Endothelial cell of umbilical vein (primary cell): ENCODE data around the gene CALCOCO1. TPM values are rescaled to one million over a fixed set of nuclear protein-coding genes. Genes with fewer than 3 reads are reported as not detected.

ENCODE experiments used
- BruUV-seq: library from RNA; stranded (reverse); fragments of 400-500 nt; replicated peaks from 2 replicates; lab custom pipeline; 2021; lab: Mats Ljungman, UMichigan
- CTCF ChIA-PET: fragments of 300-600, 350-600 bp; sonication (Branson Sonifier 250); formaldehyde crosslinking; loops from one replicate; lab custom pipeline; 2021; ENCODE audit warnings: antibody characterized with exemption, inconsistent platforms; lab: Charles Lee
- POLR2A ChIA-PET: fragments of 300-600, 350-600 bp; sonication (Branson Sonifier 250); formaldehyde crosslinking; loops from one replicate; lab custom pipeline; 2021; ENCODE audit warnings: antibody characterized with exemption, inconsistent platforms; lab: Charles Lee
- DNase-seq: peaks from one replicate; pipeline ENCODE4 v3.0.0-alpha.2; 2011; ENCODE audit warnings: low read depth, low spot score
- FAIRE-seq: peaks from 2 replicates; lab custom pipeline; 2011; peaks lifted over from hg19 to GRCh38; lab: Jason Lieb, UNC
- H2AFZ ChIP-seq: 2 replicates; pipeline ENCODE4 v1.6.0; 2012; ENCODE audit warnings: low read depth, low read length, control low read depth, inconsistent platforms
- H3K27ac ChIP-seq: 2 replicates; pipeline ENCODE4 v1.5.1; 2011; ENCODE audit warnings: low read depth, mild to moderate bottlenecking, control low read depth, low read length, moderate library complexity; ENCODE audit not compliant: insufficient read depth
- H3K27me3 ChIP-seq, 2 experiments: 2 replicates each; pipeline versions ENCODE4 v1.6.0 to v1.6.1; 2011; ENCODE audit warnings: low read length in 2 of 2, mixed read lengths in 1 of 2; ENCODE audit not compliant: control insufficient read depth in 2 of 2, insufficient read depth in 2 of 2
- H3K36me3 ChIP-seq, 2 experiments: 2 replicates in 1 of 2; 3 replicates in 1 of 2; pipeline ENCODE4 v1.5.1; 2011; ENCODE audit warnings: low read length in 2 of 2, mild to moderate bottlenecking in 1 of 2, moderate library complexity in 1 of 2; ENCODE audit not compliant: control insufficient read depth in 2 of 2, insufficient read depth in 2 of 2; ENCODE audit errors: extremely low read depth in 1 of 2
- H3K4me1 ChIP-seq: 3 replicates; pipeline ENCODE4 v1.5.1; 2011; ENCODE audit warnings: mild to moderate bottlenecking, low read length; ENCODE audit not compliant: control insufficient read depth, insufficient read depth; ENCODE audit errors: extremely low read depth
- H3K4me2 ChIP-seq: 2 replicates; pipeline ENCODE4 v1.6.1; 2011; ENCODE audit warnings: low read length, control low read depth, mixed read lengths; ENCODE audit not compliant: insufficient read depth
- H3K4me3 ChIP-seq, 3 experiments: fragments of 200-600 bp in 1 of 3; sonication (generic), shearing (Covaris generic) in 1 of 3; replicated peaks in 1 of 3; 2 replicates each; pipeline ENCODE4 v1.5.1; 2011 to 2016; ENCODE audit warnings: control low read depth in 3 of 3, low read length in 3 of 3, mild to moderate bottlenecking in 2 of 3, inconsistent platforms in 1 of 3, low read depth in 1 of 3, moderate library complexity in 1 of 3; ENCODE audit not compliant: insufficient read depth in 1 of 3
- H3K79me2 ChIP-seq: 2 replicates; pipeline ENCODE4 v1.6.0; 2012; ENCODE audit warnings: low read length, inconsistent platforms; ENCODE audit not compliant: control insufficient read depth, insufficient read depth
- H3K9ac ChIP-seq: replicated peaks from 2 replicates; pipeline ENCODE3; 2011; ENCODE audit warnings: low read length, control low read depth; ENCODE audit not compliant: insufficient read depth; ENCODE audit errors: extremely low read depth
- H3K9me1 ChIP-seq: replicated peaks from 3 replicates; pipeline ENCODE4 v1.6.0; 2011; ENCODE audit warnings: mild to moderate bottlenecking, low read length; ENCODE audit not compliant: control insufficient read depth, insufficient read depth; ENCODE audit errors: extremely low read depth
- H3K9me3 ChIP-seq: replicated peaks from 2 replicates; pipeline ENCODE4 v1.5.1; 2012; ENCODE audit warnings: low read length, inconsistent platforms; ENCODE audit not compliant: control insufficient read depth, insufficient read depth
- H4K20me1 ChIP-seq: replicated peaks from 2 replicates; pipeline ENCODE3; 2011; ENCODE audit warnings: mild to moderate bottlenecking, low read length; ENCODE audit not compliant: control insufficient read depth, insufficient read depth; ENCODE audit errors: extremely low read depth
- CTCF ChIP-seq, 2 donors: IDR thresholded peaks; 1 replicate in 1 of 2; 2 replicates in 1 of 2; pipeline ENCODE4 v1.5.1; 2011; ENCODE audit warnings: low read length in 2 of 2, mild to moderate bottlenecking in 2 of 2, moderate library complexity in 2 of 2, control low read depth in 1 of 2, inconsistent platforms in 1 of 2, low read depth in 1 of 2; ENCODE audit not compliant: insufficient read depth in 1 of 2; ENCODE audit errors: extremely low read depth in 1 of 2
- EZH2 ChIP-seq: IDR thresholded peaks from 2 replicates; pipeline ENCODE4 v1.6.1; 2012; ENCODE audit warnings: borderline replicate concordance, low read depth, mild to moderate bottlenecking, moderate library complexity, low read length, inconsistent platforms; ENCODE audit not compliant: severe bottlenecking
- FOS ChIP-seq: IDR thresholded peaks from 2 replicates; pipeline ENCODE4 v1.6.1; 2011; ENCODE audit warnings: mild to moderate bottlenecking, low read length, moderate library complexity, borderline replicate concordance; ENCODE audit not compliant: insufficient read depth
- GATA2 ChIP-seq: IDR thresholded peaks from 2 replicates; pipeline ENCODE4 v1.7.0; 2011; ENCODE audit warnings: low read depth, mild to moderate bottlenecking, moderate library complexity, mixed read lengths, low read length; ENCODE audit not compliant: insufficient read length, insufficient read depth
- JUN ChIP-seq: IDR thresholded peaks from 2 replicates; pipeline ENCODE4 v1.6.1; 2011; ENCODE audit warnings: borderline replicate concordance, low read depth; ENCODE audit not compliant: insufficient read length, insufficient read depth
- MAX ChIP-seq: IDR thresholded peaks from 2 replicates; pipeline ENCODE4 v1.6.1; 2011; ENCODE audit not compliant: insufficient read depth, insufficient read length
- MYC ChIP-seq: IDR thresholded peaks from one replicate; pipeline ENCODE4 v1.6.1; 2011; ENCODE audit warnings: mild to moderate bottlenecking, low read depth, low read length
- POLR2A ChIP-seq: IDR thresholded peaks from 2 replicates; pipeline ENCODE4 v1.6.1; 2012; ENCODE audit warnings: low read depth, mild to moderate bottlenecking, control low read depth, low read length
- POLR2AphosphoS5 ChIP-seq: IDR thresholded peaks from 2 replicates; pipeline ENCODE4 v1.6.1; 2012; ENCODE audit warnings: low read depth, mild to moderate bottlenecking, control low read depth, low read length, moderate library complexity; ENCODE audit not compliant: insufficient read depth
- dilution Hi-C: fragments of 300-500 bp; cut with MboI; formaldehyde crosslinking; loops from one replicate; pipeline ENCODE4 v1.15.0; 2019; ENCODE audit warnings: low sequenced_read_pairs; ENCODE audit not compliant: extremely low pct_ligation_motif_present
- intact Hi-C: fragments of 100-400 bp; cut with micrococcal nuclease; formaldehyde crosslinking; loops from one replicate; pipeline ENCODE4 v1.10.0; 2022
- polyA plus RNA-seq, 4 experiments: library from polyadenylated mRNA; depleted of rRNA in 3 of 4; stranded (reverse) in 3 of 4; unstranded in 1 of 4; fragments of >200 nt; gene quantifications; 2 replicates each; pipeline versions ENCODE4 v1.2.1 to v1.2.3, GENCODE V29; 2011 to 2012; ENCODE audit warnings: missing spikeins in 1 of 4
- total RNA-seq: library from RNA; stranded (reverse); gene quantifications from 2 replicates; pipeline ENCODE4 v1.2.3, GENCODE V29; 2021

Gene CALCOCO1
- total and polyA plus RNA-seq, 2 donors (not counting 3 experiments of a cell fraction or from before 2014, with no cell fraction given) = 70.9 to 135 TPM

GRCh38 chr12:53726341-53726740 is 911 bp downstream of the CALCOCO1 start:
- intact Hi-C loops (loop anchor here (2.0 kb wide), 1 partner anchor 20 kb away; no protein-coding TSS in a partner anchor), dilution Hi-C loops (no loop called here)
- no TSS peak for BruUV-seq
- Histone ChIP-seq H3K27ac (no peak overlapping the region), H3K9ac (peak overlapping the region; percentile 61), H3K79me2 (no peaks in the 10 kb centered on the region), H3K36me3 (peaks cover 0 to 27% of the 10 kb centered on the region in 2 experiments), H2AFZ (no peak overlapping the region), H3K9me1 (no peaks in the 10 kb centered on the region), H3K4me3 (peak overlapping the region; percentile 44 to 85 (median 56)), H3K4me2 (peak overlapping the region; percentile 72), H3K4me1 (peaks cover 14% of the 10 kb centered on the region), H3K27me3 (peaks cover under 1 to 7% of the 10 kb centered on the region in 2 experiments), H3K9me3 (no peaks in the 10 kb centered on the region), H4K20me1 (no peaks in the 10 kb centered on the region)
- TF ChIP-seq FOS = no peak
- TF ChIP-seq GATA2 = no peak
- TF ChIP-seq MYC = no peak
- TF ChIP-seq MAX = no peak
- no peak for TF ChIP-seq POLR2A
- TF ChIP-seq POLR2AphosphoS5 = no peak
- no peak for TF ChIP-seq CTCF (IDR thresholded peaks at IDR 0.05; ENCODE audit: extremely low read depth in 1 of 2, insufficient read depth in 1 of 2, low read depth in 1 of 2, low read length in 2 of 2)
- no peak for TF ChIP-seq EZH2
- TF ChIP-seq JUN = no peak
- CTCF ChIA-PET = interaction anchor here (0.7 to 4.8 kb wide), 5 partner anchors 14 to 24 kb away, joined by 3 to 34 read pairs (median 13); no protein-coding TSS in a partner anchor
- DNase-seq (no peak), FAIRE-seq (no peak)
- POLR2A ChIA-PET = no interaction called here
